HepG2 (cell line): ENCODE measurements around the gene BPIFB6. TPM values are rescaled to one million over a fixed set of nuclear protein-coding genes. Genes with fewer than 3 reads are reported as not detected.

Source experiments
- CHCHD3 ChIP-seq: sonication (generic); formaldehyde crosslinking; IDR thresholded peaks from 2 replicates; pipeline ENCODE4 v1.8.0; 2022; ENCODE audit warnings: mild to moderate bottlenecking, missing genetic modification reagents, moderate library complexity
- CSRNP2 ChIP-seq: sonication (generic); formaldehyde crosslinking; conservative IDR thresholded peaks from 2 replicates; pipeline ENCODE4 v1.8.0; 2022; ENCODE audit warnings: low read depth, missing genetic modification reagents
- GTF3A ChIP-seq: sonication (generic); formaldehyde crosslinking; conservative IDR thresholded peaks from 2 replicates; pipeline ENCODE4 v1.4.0; 2020; ENCODE audit warnings: mild to moderate bottlenecking, missing genetic modification reagents
- KIAA2018 ChIP-seq: sonication (generic); formaldehyde crosslinking; IDR thresholded peaks from 2 replicates; pipeline ENCODE4 v1.5.0; 2020; ENCODE audit warnings: mild to moderate bottlenecking, missing genetic modification reagents, borderline replicate concordance
- KLF11 ChIP-seq: IDR thresholded peaks from 2 replicates; pipeline ENCODE4 v1.6.1; 2016; ENCODE audit warnings: missing compliant biosample characterization
- MED8 ChIP-seq: sonication (generic); formaldehyde crosslinking; IDR thresholded peaks from 2 replicates; pipeline ENCODE4 v1.8.1; 2023; ENCODE audit warnings: mild to moderate bottlenecking, missing genetic modification reagents; ENCODE audit not compliant: insufficient replicate concordance
- PAX8 ChIP-seq: sonication (generic); formaldehyde crosslinking; IDR thresholded peaks from 2 replicates; pipeline ENCODE4 v1.8.0; 2022; ENCODE audit warnings: mild to moderate bottlenecking, missing genetic modification reagents, borderline replicate concordance
- SKI ChIP-seq: fragments of 450-650 bp; IDR thresholded peaks from one replicate; pipeline ENCODE4 v1.6.1; 2018; ENCODE audit warnings: mild to moderate bottlenecking; ENCODE audit not compliant: partially characterized antibody
- ZBTB3 ChIP-seq: sonication (generic); formaldehyde crosslinking; IDR thresholded peaks from 2 replicates; pipeline ENCODE4 v1.4.0; 2020; ENCODE audit warnings: low read depth, mild to moderate bottlenecking, moderate library complexity, missing genetic modification reagents, borderline replicate concordance
- ZC3H13 ChIP-seq: sonication (generic); formaldehyde crosslinking; IDR thresholded peaks from 2 replicates; pipeline ENCODE4 v1.8.1; 2023; ENCODE audit warnings: mild to moderate bottlenecking, missing genetic modification reagents, moderate library complexity
- ZNF160 ChIP-seq: sonication (generic); formaldehyde crosslinking; IDR thresholded peaks from 2 replicates; pipeline ENCODE4 v1.8.0; 2022; ENCODE audit warnings: mild to moderate bottlenecking, inconsistent platforms, missing genetic modification reagents
- ZNF264 ChIP-seq: sonication (generic); formaldehyde crosslinking; IDR thresholded peaks from 2 replicates; pipeline ENCODE4 v1.4.0; 2020; ENCODE audit warnings: missing genetic modification reagents
- ZNF530 ChIP-seq: sonication (generic); formaldehyde crosslinking; IDR thresholded peaks from 2 replicates; pipeline ENCODE4 v1.5.0; 2020; ENCODE audit warnings: low read depth, mild to moderate bottlenecking, missing genetic modification reagents
- ZNF552 ChIP-seq: sonication (generic); formaldehyde crosslinking; IDR thresholded peaks from 2 replicates; pipeline ENCODE4 v1.9.0; 2022; ENCODE audit warnings: missing genetic modification reagents, mild to moderate bottlenecking, borderline replicate concordance
- polyA plus RNA-seq, 8 experiments: library from polyadenylated mRNA; depleted of rRNA in 3 of 8; stranded (reverse) in 7 of 8; unstranded in 1 of 8; fragments of >200 nt; fragmentation: Illumina TruSeq in 4 of 8; extraction: Trizol in 4 of 8; gene quantifications; 2 replicates each; pipeline versions ENCODE4 v1.2.1 to v1.2.3, GENCODE V29; 2011 to 2016; ENCODE audit warnings: low read depth in 4 of 8, missing spikeins in 1 of 8, mixed read lengths in 1 of 8; ENCODE audit not compliant: insufficient read depth in 1 of 8
- total RNA-seq, 5 experiments: library from RNA; depleted of rRNA; stranded (reverse); fragments of >200 nt; fragmentation: Illumina TruSeq; extraction: Trizol; gene quantifications; 2 replicates each; pipeline ENCODE4 v1.2.3, GENCODE V29; 2016; ENCODE audit warnings: low read depth in 1 of 5
- TF ChIP-seq, protein P1 (sequence below): sonication (generic); formaldehyde crosslinking; IDR thresholded peaks from 2 replicates; pipeline ENCODE4 v1.4.0; 2020; ENCODE audit warnings: low read depth, mild to moderate bottlenecking, missing genetic modification reagents
- TF ChIP-seq, protein P2 (sequence below): sonication (generic); formaldehyde crosslinking; IDR thresholded peaks from 2 replicates; pipeline ENCODE4 v1.8.1; 2023; ENCODE audit warnings: mild to moderate bottlenecking, missing genetic modification reagents

BPIFB6 gene
- total and polyA plus RNA-seq, 2 of the 13 experiments (the other 11 are each of a cell fraction or from before 2014, with no cell fraction given) = 0.13 to 1.7 TPM

GRCh38 chr20:33026072-33026778 lies 5.2 kb upstream of the BPIFB6 start (continued):
- no peak for TF ChIP-seq KIAA2018
- no peak for TF ChIP-seq CHCHD3
- no peak for TF ChIP-seq PAX8
- no peak for TF ChIP-seq CSRNP2
- peak; percentile 99 for TF ChIP-seq ZC3H13 (CRISPR knock-in tag)
- no peak for TF ChIP-seq KLF11 (CRISPR knock-in tag)
- TF ChIP-seq, protein P1, sequence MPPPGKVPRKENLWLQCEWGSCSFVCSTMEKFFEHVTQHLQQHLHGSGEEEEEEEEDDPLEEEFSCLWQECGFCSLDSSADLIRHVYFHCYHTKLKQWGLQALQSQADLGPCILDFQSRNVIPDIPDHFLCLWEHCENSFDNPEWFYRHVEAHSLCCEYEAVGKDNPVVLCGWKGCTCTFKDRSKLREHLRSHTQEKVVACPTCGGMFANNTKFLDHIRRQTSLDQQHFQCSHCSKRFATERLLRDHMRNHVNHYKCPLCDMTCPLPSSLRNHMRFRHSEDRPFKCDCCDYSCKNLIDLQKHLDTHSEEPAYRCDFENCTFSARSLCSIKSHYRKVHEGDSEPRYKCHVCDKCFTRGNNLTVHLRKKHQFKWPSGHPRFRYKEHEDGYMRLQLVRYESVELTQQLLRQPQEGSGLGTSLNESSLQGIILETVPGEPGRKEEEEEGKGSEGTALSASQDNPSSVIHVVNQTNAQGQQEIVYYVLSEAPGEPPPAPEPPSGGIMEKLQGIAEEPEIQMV (CRISPR knock-in tag) = no peak; the same call in 1 of the 2 replicates
- no peak for TF ChIP-seq ZNF552 (CRISPR knock-in tag)
- no peak; the same call in 1 of the 2 replicates for TF ChIP-seq ZNF160 (CRISPR knock-in tag)
- no peak for TF ChIP-seq SKI
- TF ChIP-seq GTF3A = no peak
- no peak for TF ChIP-seq ZBTB3 (CRISPR knock-in tag)
- no peak for TF ChIP-seq ZNF530 (CRISPR knock-in tag)
- TF ChIP-seq, protein P2, sequence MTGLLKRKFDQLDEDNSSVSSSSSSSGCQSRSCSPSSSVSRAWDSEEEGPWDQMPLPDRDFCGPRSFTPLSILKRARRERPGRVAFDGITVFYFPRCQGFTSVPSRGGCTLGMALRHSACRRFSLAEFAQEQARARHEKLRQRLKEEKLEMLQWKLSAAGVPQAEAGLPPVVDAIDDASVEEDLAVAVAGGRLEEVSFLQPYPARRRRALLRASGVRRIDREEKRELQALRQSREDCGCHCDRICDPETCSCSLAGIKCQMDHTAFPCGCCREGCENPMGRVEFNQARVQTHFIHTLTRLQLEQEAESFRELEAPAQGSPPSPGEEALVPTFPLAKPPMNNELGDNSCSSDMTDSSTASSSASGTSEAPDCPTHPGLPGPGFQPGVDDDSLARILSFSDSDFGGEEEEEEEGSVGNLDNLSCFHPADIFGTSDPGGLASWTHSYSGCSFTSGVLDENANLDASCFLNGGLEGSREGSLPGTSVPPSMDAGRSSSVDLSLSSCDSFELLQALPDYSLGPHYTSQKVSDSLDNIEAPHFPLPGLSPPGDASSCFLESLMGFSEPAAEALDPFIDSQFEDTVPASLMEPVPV = peak; percentile 80; the same call in 1 of the 2 replicates
- TF ChIP-seq ZNF264 (CRISPR knock-in tag) = no peak
- TF ChIP-seq MED8 (CRISPR knock-in tag) = no peak
